Gastrocnemius medialis (tissue), 4 donors: ENCODE measurements around the gene NSDHL.

ENCODE experiments used
- POLR2A ChIP-seq, 2 donors: fragments of 450-650 bp; IDR thresholded peaks; one replicate each; pipeline ENCODE4 v1.6.1; 2017; ENCODE audit warnings: antibody characterized with exemption in 2 of 2, mild to moderate bottlenecking in 2 of 2, moderate library complexity in 2 of 2
- TF ChIP-seq, protein P1 (sequence below), 5 experiments: fragments of 450-650 bp in 3 of 5; fragments of 200-600 bp in 2 of 5; sonication (generic) in 2 of 5; IDR thresholded peaks in 4 of 5; conservative IDR thresholded peaks in 1 of 5; 1 replicate in 4 of 5; 2 replicates in 1 of 5; pipeline ENCODE4 v1.5.1; 2016 to 2019; ENCODE audit warnings: antibody characterized with exemption in 5 of 5, mild to moderate bottlenecking in 3 of 5, moderate library complexity in 3 of 5

DNA sequence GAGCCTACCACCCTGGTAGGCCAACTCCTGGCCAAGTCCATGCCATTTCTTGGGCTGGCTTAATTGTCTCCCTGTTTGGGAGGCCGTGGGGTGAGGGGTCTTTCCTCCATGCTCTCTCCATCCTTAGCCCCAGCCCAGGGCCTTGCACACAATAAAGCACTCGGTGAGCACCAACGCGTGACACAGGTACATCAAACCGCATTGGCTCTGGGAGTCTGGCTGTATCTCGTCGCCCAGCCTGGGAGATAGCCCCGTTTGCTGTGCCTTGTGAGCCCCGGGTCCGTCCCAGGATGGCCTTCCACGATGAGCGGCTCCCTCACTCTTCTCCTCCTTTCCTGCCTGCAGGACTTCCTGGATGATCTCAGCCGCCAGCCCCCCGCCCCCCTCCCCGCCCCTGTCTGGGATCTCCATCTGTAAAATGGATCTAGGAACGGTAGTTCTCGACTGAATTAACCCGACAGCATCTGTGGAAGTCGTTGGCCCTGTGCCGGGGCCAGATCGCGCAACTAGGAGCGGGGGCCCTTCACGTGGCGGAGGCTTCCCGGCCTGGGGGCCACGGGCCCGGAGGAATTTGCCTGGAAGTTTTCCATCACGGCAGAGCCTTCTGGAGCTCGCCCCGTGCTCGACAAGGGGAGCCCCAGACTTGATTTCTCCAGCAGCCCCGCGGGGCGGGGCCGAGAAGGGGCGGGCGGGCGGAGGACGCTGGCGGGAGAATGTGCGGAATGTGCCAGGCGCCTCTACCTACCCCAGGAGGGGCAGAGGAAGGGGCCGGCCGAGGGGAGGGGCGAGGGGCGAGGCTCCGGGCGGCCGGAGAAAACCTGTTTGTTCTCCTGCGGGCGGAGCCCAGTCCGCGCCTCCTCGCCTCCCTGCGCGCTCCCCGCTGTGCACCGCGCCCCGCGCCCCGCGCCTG lies 66.6 kb downstream of the NSDHL start, which contains the start of gene ZNF185:
- TF ChIP-seq, protein P1, sequence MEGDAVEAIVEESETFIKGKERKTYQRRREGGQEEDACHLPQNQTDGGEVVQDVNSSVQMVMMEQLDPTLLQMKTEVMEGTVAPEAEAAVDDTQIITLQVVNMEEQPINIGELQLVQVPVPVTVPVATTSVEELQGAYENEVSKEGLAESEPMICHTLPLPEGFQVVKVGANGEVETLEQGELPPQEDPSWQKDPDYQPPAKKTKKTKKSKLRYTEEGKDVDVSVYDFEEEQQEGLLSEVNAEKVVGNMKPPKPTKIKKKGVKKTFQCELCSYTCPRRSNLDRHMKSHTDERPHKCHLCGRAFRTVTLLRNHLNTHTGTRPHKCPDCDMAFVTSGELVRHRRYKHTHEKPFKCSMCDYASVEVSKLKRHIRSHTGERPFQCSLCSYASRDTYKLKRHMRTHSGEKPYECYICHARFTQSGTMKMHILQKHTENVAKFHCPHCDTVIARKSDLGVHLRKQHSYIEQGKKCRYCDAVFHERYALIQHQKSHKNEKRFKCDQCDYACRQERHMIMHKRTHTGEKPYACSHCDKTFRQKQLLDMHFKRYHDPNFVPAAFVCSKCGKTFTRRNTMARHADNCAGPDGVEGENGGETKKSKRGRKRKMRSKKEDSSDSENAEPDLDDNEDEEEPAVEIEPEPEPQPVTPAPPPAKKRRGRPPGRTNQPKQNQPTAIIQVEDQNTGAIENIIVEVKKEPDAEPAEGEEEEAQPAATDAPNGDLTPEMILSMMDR (IDR thresholded peaks at IDR 0.05 in 4 of 5, conservative IDR thresholded peaks at IDR 0.05 in 1 of 5) = no peak
- TF ChIP-seq POLR2A (IDR thresholded peaks at IDR 0.05) = no peak
